Trophoblast cell (in vitro differentiated cells and primary cell): ENCODE measurements around the gene UGT1A6.

ENCODE experiments used
- DNase-seq, 2 donors: peaks; one replicate each; pipeline ENCODE4 v3.0.0-alpha.2; 2016
- H2AFZ ChIP-seq: 2 replicates; pipeline ENCODE4 v1.6.1; 2013; ENCODE audit warnings: low read length, moderate library complexity, mild to moderate bottlenecking; ENCODE audit not compliant: insufficient read depth, poor library complexity
- H2AK5ac ChIP-seq: 2 replicates; pipeline ENCODE4 v1.6.1; 2013; ENCODE audit warnings: mild to moderate bottlenecking, low read length
- H2BK120ac ChIP-seq: 2 replicates; pipeline ENCODE4 v1.6.1; 2013; ENCODE audit warnings: low read length, mild to moderate bottlenecking, moderate library complexity; ENCODE audit not compliant: insufficient read depth, poor library complexity
- H2BK12ac ChIP-seq: 2 replicates; pipeline ENCODE4 v1.6.1; 2013; ENCODE audit warnings: mild to moderate bottlenecking, low read length, moderate library complexity
- H2BK5ac ChIP-seq: 2 replicates; pipeline ENCODE4 v1.6.1; 2013; ENCODE audit warnings: low read length, low read depth, moderate library complexity, mild to moderate bottlenecking; ENCODE audit not compliant: poor library complexity
- H3K14ac ChIP-seq: 2 replicates; pipeline ENCODE4 v1.6.1; 2013; ENCODE audit warnings: mild to moderate bottlenecking, low read length
- H3K18ac ChIP-seq: 2 replicates; pipeline ENCODE4 v1.6.1; 2013; ENCODE audit warnings: mild to moderate bottlenecking, low read length
- H3K23ac ChIP-seq: 2 replicates; pipeline ENCODE4 v1.6.1; 2013; ENCODE audit warnings: low read length
- H3K27ac ChIP-seq: 2 replicates; pipeline ENCODE4 v1.5.1; 2013; ENCODE audit warnings: low read depth, mild to moderate bottlenecking, inconsistent platforms, low read length, moderate library complexity
- H3K27me3 ChIP-seq: 2 replicates; pipeline ENCODE4 v1.6.1; 2013; ENCODE audit warnings: inconsistent platforms, mild to moderate bottlenecking, low read length, moderate library complexity; ENCODE audit not compliant: insufficient read depth
- H3K36me3 ChIP-seq, 2 experiments: 1 replicate in 1 of 2; 2 replicates in 1 of 2; pipeline ENCODE4 v1.6.1; 2013; ENCODE audit warnings: low read length in 2 of 2, mild to moderate bottlenecking in 2 of 2, moderate library complexity in 1 of 2; ENCODE audit not compliant: insufficient read depth in 2 of 2, control insufficient read depth in 1 of 2
- H3K4ac ChIP-seq: 2 replicates; pipeline ENCODE4 v1.6.1; 2013; ENCODE audit warnings: low read depth, mild to moderate bottlenecking, low read length, moderate library complexity
- H3K4me1 ChIP-seq, 2 experiments: 1 replicate in 1 of 2; 2 replicates in 1 of 2; pipeline ENCODE4 v1.6.1; 2013; ENCODE audit warnings: low read length in 2 of 2, mild to moderate bottlenecking in 2 of 2, moderate library complexity in 1 of 2; ENCODE audit not compliant: insufficient read depth in 2 of 2, control insufficient read depth in 1 of 2
- H3K4me2 ChIP-seq: 2 replicates; pipeline ENCODE4 v1.6.1; 2013; ENCODE audit warnings: inconsistent platforms, mild to moderate bottlenecking, low read length, moderate library complexity
- H3K4me3 ChIP-seq: 2 replicates; pipeline ENCODE4 v1.5.1; 2013; ENCODE audit warnings: mild to moderate bottlenecking, low read depth, low read length, inconsistent platforms
- H3K79me1 ChIP-seq: one replicate; pipeline ENCODE4 v1.6.1; 2013; ENCODE audit warnings: low read length
- H3K79me2 ChIP-seq: 2 replicates; pipeline ENCODE4 v1.6.1; 2013; ENCODE audit warnings: low read length, mild to moderate bottlenecking; ENCODE audit not compliant: control insufficient read depth, insufficient read depth, poor library complexity
- H3K9ac ChIP-seq: 2 replicates; pipeline ENCODE4 v1.6.1; 2013; ENCODE audit warnings: mild to moderate bottlenecking, low read length
- H3K9me3 ChIP-seq: 2 replicates; pipeline ENCODE4 v1.6.1; 2013; ENCODE audit warnings: low read depth, mild to moderate bottlenecking, control low read depth, inconsistent platforms, low read length; ENCODE audit not compliant: insufficient read depth
- H4K12ac ChIP-seq: 2 replicates; pipeline ENCODE4 v1.6.1; 2013; ENCODE audit warnings: low read depth, mild to moderate bottlenecking, low read length, moderate library complexity
- H4K8ac ChIP-seq: 2 replicates; pipeline ENCODE4 v1.6.1; 2013; ENCODE audit warnings: low read depth, mild to moderate bottlenecking, low read length, moderate library complexity
- H4K91ac ChIP-seq: one replicate; pipeline ENCODE4 v1.6.1; 2013; ENCODE audit warnings: low read depth, mild to moderate bottlenecking, low read length, moderate library complexity
- WGBS: extraction: QIAGEN DNeasy Blood & Tissue Kit; methylation state at CpG from one replicate; pipeline ENCODE4 v1.1.7; 2013; ENCODE audit warnings: missing lambda C conversion rate; ENCODE audit not compliant: insufficient read length, insufficient coverage; ENCODE audit errors: extremely low coverage; 5-methylcytosine and 5-hydroxymethylcytosine counted together

Gene UGT1A6

DNA sequence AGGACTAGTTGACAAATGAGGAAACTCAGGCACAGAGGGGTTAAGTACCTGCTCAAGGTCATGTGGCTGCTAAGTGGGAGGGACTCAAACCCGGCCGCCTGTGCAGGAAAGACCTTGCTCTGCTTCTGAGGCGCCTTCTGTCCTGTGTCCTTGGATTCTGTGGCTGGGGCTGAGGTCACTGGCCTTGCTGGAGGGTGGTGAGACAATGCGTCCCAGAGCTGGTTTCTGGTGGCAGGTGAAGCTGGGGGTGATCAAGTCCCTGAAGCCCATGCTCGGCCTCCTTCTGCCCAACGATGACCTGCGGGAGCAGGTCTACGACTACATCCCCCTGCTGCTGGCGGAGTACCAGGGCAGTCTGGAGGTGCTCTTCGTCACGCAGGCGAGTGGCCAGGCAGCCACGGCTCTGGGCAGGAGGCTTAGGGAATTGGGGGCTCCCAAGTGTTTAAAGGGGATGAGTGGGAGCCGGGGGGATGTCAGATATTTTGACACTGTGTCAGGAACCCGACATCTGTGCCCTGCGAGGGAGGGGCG is 101.5 kb downstream of the UGT1A6 start:
- H2BK12ac ChIP-seq: no peak overlapping the region
- DNase-seq: no peak
- no CpG with 5 or more reads among the region's 17 CpGs for WGBS

DNA sequence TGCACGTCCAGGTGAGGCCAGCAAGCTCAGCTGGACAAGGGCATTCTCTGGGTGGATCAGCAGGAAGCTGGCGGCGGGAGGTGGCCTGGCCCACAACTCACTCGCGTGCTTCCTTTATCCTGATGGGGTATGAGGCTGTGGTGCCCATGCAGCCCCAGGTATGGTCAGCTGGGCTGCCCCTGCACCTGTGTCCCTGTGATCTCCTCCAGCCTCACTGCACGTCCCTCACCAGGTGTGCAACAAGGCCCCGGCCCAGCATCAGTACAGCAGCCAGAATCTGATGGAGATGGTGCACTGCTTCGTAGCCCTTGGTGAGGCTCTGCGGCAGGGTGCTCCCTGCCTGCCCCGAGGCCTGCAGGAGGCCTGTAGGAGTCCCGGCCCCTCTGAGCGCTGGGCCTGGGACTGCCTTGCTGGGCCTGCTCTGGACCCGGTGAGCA is 103.1 kb downstream of the UGT1A6 start:
- Histone ChIP-seq H4K12ac (no peak overlapping the region), H3K9me3 (peaks cover 16% of the 10 kb centered on the region), H3K27ac (no peak overlapping the region), H3K18ac (no peak overlapping the region), H4K8ac (no peak overlapping the region), H3K79me2 (no peaks in the 10 kb centered on the region), H3K4me3 (no peak overlapping the region), H3K4me2 (no peak overlapping the region), H4K91ac (no peak overlapping the region), H3K4ac (no peak overlapping the region), H3K79me1 (no peaks in the 10 kb centered on the region), H3K36me3 (no peaks in the 10 kb centered on the region), H2BK120ac (no peak overlapping the region), H3K27me3 (no peaks in the 10 kb centered on the region), H3K4me1 (no peaks in the 10 kb centered on the region), H3K9ac (no peak overlapping the region), H3K14ac (no peak overlapping the region), H2BK12ac (no peak overlapping the region), H3K23ac (no peak overlapping the region), H2AK5ac (no peak overlapping the region), H2AFZ (no peak overlapping the region), H2BK5ac (no peak overlapping the region)
- no CpG with 5 or more reads among the region's 13 CpGs for WGBS
- no peak for DNase-seq

More for the DNA sequence above, 101.5 kb downstream of the UGT1A6 start:
- H3K4me2 ChIP-seq: no peak overlapping the region
- no peak overlapping the region for H3K4ac ChIP-seq
- no peaks in the 10 kb centered on the region for H3K79me2 ChIP-seq
- H3K23ac ChIP-seq: no peak overlapping the region
- no peak overlapping the region for H2AK5ac ChIP-seq
- H4K12ac ChIP-seq: no peak overlapping the region
- no peak overlapping the region for H3K9ac ChIP-seq
- no peak overlapping the region for H2BK5ac ChIP-seq
- no peaks in the 10 kb centered on the region for H3K79me1 ChIP-seq
- H3K36me3 ChIP-seq: no peaks in the 10 kb centered on the region
- H3K4me3 ChIP-seq: no peak overlapping the region
- H2BK120ac ChIP-seq: no peak overlapping the region
- no peak overlapping the region for H3K27ac ChIP-seq
- H2AFZ ChIP-seq: no peak overlapping the region
- H4K91ac ChIP-seq: no peak overlapping the region
- no peak overlapping the region for H3K18ac ChIP-seq
- no peak overlapping the region for H4K8ac ChIP-seq
- no peaks in the 10 kb centered on the region for H3K27me3 ChIP-seq
- H3K14ac ChIP-seq: no peak overlapping the region
- H3K9me3 ChIP-seq: peaks cover 16% of the 10 kb centered on the region
- no peaks in the 10 kb centered on the region for H3K4me1 ChIP-seq

GRCh38 chr2:233796254-233796653 is 103.6 kb downstream of the UGT1A6 start:
- H3K14ac ChIP-seq: no peak overlapping the region
- H3K18ac ChIP-seq: no peak overlapping the region
- H2AK5ac ChIP-seq: no peak overlapping the region
- no peak overlapping the region for H2BK5ac ChIP-seq
- no peaks in the 10 kb centered on the region for H3K79me1 ChIP-seq
- no peak for DNase-seq
- H3K4me2 ChIP-seq: no peak overlapping the region
- no peak overlapping the region for H2BK120ac ChIP-seq
- no peak overlapping the region for H3K4me3 ChIP-seq
- H3K23ac ChIP-seq: no peak overlapping the region
- no peak overlapping the region for H4K12ac ChIP-seq
- H3K9me3 ChIP-seq: peaks cover 15% of the 10 kb centered on the region
- WGBS: no CpG with 5 or more reads among the region's 9 CpGs
- H3K27me3 ChIP-seq: no peaks in the 10 kb centered on the region
- no peak overlapping the region for H2AFZ ChIP-seq
- no peak overlapping the region for H4K8ac ChIP-seq
- no peak overlapping the region for H3K4ac ChIP-seq
- H3K9ac ChIP-seq: no peak overlapping the region
- no peaks in the 10 kb centered on the region for H3K4me1 ChIP-seq
- H3K79me2 ChIP-seq: no peaks in the 10 kb centered on the region
- no peak overlapping the region for H3K27ac ChIP-seq
- no peak overlapping the region for H4K91ac ChIP-seq
- no peaks in the 10 kb centered on the region for H3K36me3 ChIP-seq
- no peak overlapping the region for H2BK12ac ChIP-seq

- no peak overlapping the region for H3K4me2 ChIP-seq
- peaks cover 15% of the 10 kb centered on the region for H3K9me3 ChIP-seq
- WGBS: no CpG with 5 or more reads among the region's 14 CpGs
- H4K12ac ChIP-seq: no peak overlapping the region
- no peak overlapping the region for H4K91ac ChIP-seq
- no peak overlapping the region for H2BK120ac ChIP-seq
- H3K23ac ChIP-seq: no peak overlapping the region
- no peak overlapping the region for H3K4ac ChIP-seq
- H3K4me1 ChIP-seq: no peaks in the 10 kb centered on the region
- H3K18ac ChIP-seq: no peak overlapping the region
- H2BK5ac ChIP-seq: no peak overlapping the region
- H3K27ac ChIP-seq: no peak overlapping the region
- H3K79me1 ChIP-seq: no peaks in the 10 kb centered on the region
- no peaks in the 10 kb centered on the region for H3K36me3 ChIP-seq
- H3K14ac ChIP-seq: no peak overlapping the region
- H4K8ac ChIP-seq: no peak overlapping the region
- no peak overlapping the region for H3K4me3 ChIP-seq
- no peak overlapping the region for H2AK5ac ChIP-seq
- H3K9ac ChIP-seq: no peak overlapping the region
- no peak overlapping the region for H2AFZ ChIP-seq
- no peak for DNase-seq
- no peaks in the 10 kb centered on the region for H3K79me2 ChIP-seq
- H3K27me3 ChIP-seq: no peaks in the 10 kb centered on the region
- no peak overlapping the region for H2BK12ac ChIP-seq
These were observed 105.8 kb downstream of the UGT1A6 start for GRCh38 chr2:233798335-233799086.
